Subcutaneous adipose tissue (tissue), 4 donors: ENCODE results near the gene FGF18. TPM values are rescaled to one million over a fixed set of nuclear protein-coding genes. Genes with fewer than 3 reads are reported as not detected.

Source experiments
- CTCF ChIP-seq: fragments of 450-650 bp; IDR thresholded peaks from one replicate; pipeline ENCODE4 v1.5.1; 2016; ENCODE audit warnings: low read depth, mild to moderate bottlenecking, control low read depth, antibody characterized with exemption, moderate library complexity
- total RNA-seq, 4 donors: library from RNA; depleted of rRNA; stranded (reverse); fragments of >200 nt; gene quantifications; one replicate each; pipeline ENCODE4 v1.1.0, GENCODE V29; 2016

Gene FGF18
- total RNA-seq, 4 donors from 2014 or later = 0.33 to 0.66 TPM; not detected in 2

GRCh38 chr5:171409164-171410136 is 10.0 kb upstream of the FGF18 start:
- no peak for TF ChIP-seq CTCF

GRCh38 chr5:171410181-171410580 is 9.3 kb upstream of the FGF18 start:
- no peak for TF ChIP-seq CTCF

- TF ChIP-seq CTCF = no peak
Measured at GRCh38 chr5:171412186-171412585, 7.3 kb upstream of the FGF18 start.

- no peak for TF ChIP-seq CTCF
Measured at GRCh38 chr5:171413153-171413910, 6.1 kb upstream of the FGF18 start.

GRCh38 chr5:171415115-171415730 is 4.2 kb upstream of the FGF18 start:
- TF ChIP-seq CTCF = no peak

- no peak for TF ChIP-seq CTCF
Measured at GRCh38 chr5:171416160-171417049, 3.0 kb upstream of the FGF18 start.
